Smooth muscle cell of the coronary artery (primary cell): ENCODE measurements around the gene SNN. TPM values are rescaled to one million over a fixed set of nuclear protein-coding genes. Genes with fewer than 3 reads are reported as not detected.

Experiments used
- total RNA-seq: library from RNA; depleted of rRNA; stranded (reverse); fragments of >200 nt; gene quantifications from 2 replicates; pipeline ENCODE4 v1.2.3, GENCODE V29; 2014; ENCODE audit warnings: low replicate concordance

The SNN gene
- 11.3 and 13.9 TPM in 2 replicates for total RNA-seq

GRCh38 chr16:11667824-11668622 is at the start of gene SNN:
Gene SNN (plus strand): TSS chr16:11668455. CDS start chr16:11676060, 7,605 bp downstream.

Other genes starting within 250 kb of the SNN start
- 28.8 and 94.8 TPM in 2 replicates for gene LITAF, start 81.5 kb upstream of the SNN start, total RNA-seq
- gene TXNDC11, start 74.4 kb downstream of the SNN start, total RNA-seq: 13.8 and 26.3 TPM in 2 replicates
- 21.8 and 28.7 TPM in 2 replicates for gene ZC3H7A, start 128.8 kb downstream of the SNN start, total RNA-seq
- 30.5 and 63.2 TPM in 2 replicates for gene RSL1D1, start 183.1 kb downstream of the SNN start, total RNA-seq
- gene GSPT1, start 247.5 kb downstream of the SNN start, total RNA-seq: 18.6 and 40.5 TPM in 2 replicates